Stimulated activated CD4-positive, alpha-beta T cell treated with anti-CD3 and anti-CD28 coated beads, Interleukin-15, amount 100 ng/mL, for 1 hour (primary cell): ENCODE results near the gene PIBF1.
"Not testable (repeated sequence)": the region's sequence is repeated elsewhere in the genome, so short reads cannot be mapped to it uniquely, and the experiment has no call there.

Experiments used
- DNase-seq, 2 donors: peaks; one replicate each; pipeline ENCODE4 v3.0.0-alpha.2; 2020; ENCODE audit warnings: low read depth in 1 of 2, low spot score in 1 of 2

The PIBF1 gene

GRCh38 chr13:72820898-72821279, 39.0 kb downstream of the PIBF1 start:
- no peak for DNase-seq

GRCh38 chr13:72823081-72823480, 41.1 kb downstream of the PIBF1 start:
- DNase-seq = no peak

- no peak for DNase-seq
Observed at GRCh38 chr13:72823724-72824123, 41.8 kb downstream of the PIBF1 start.

DNA sequence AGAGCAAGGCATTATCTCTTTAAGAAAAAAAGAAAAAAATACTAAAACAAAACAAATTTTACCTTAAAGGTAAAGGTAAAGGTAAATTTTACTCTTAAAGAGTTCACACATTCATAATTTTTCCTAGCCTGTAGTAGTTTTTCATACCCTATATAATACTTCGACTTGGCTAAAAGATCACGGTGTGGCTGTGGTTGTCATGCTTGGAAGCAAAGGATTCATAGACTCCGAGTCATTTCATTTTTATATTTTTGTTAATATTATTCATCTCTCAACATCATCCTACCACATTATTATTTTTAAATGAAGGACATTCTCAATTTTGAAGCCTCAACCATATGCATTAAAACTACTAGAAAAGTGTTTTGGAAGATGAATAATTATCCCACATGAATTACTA, 52.7 kb downstream of the PIBF1 start:
- DNase-seq = no peak

- peak in 1 of 2 donors; percentile 21 for DNase-seq
Observed at GRCh38 chr13:72839831-72840426, 58.0 kb downstream of the PIBF1 start.

DNA sequence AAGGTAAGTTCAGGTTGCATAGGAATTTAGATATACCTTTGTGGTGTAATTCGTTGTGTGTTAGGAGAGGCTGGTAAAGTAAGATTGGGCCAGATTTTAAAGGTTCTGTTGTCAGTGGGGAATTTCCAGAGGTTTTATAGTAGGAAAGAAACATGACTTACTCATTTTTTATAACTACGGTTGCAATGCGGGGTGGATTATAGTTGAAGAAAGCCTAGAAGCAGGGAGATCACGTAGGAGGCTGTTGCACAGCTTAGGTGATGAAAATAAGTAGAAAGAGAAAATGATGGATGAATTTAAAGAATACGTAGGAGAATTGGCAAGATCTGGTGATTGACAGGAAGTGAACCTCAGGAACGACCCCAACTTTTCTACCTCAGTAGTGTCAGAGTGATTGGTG, 61.1 kb downstream of the PIBF1 start:
- no peak for DNase-seq

DNA sequence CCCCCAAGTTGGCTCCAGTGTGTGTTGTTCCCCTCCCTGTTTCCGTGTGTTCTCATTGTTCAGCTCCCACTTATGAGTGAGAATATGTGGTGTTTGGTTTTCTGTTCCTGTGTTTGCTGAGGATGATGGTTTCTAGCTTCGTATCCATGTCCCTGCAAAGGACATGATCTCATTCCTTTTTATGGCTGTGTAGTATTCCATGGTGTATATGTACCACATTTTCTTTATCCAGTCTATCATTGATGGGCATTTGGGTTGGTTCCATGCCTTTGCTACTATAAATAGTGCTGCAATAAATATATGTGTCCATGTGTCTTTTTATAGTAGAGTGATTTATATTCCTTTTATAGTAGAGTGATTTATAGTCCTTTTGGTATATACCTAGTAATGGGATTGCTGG, 63.2 kb downstream of the PIBF1 start:
- not testable (repeated sequence) for DNase-seq

GRCh38 chr13:72849571-72849970, 67.6 kb downstream of the PIBF1 start:
- no peak for DNase-seq

- DNase-seq = no peak
Observed at GRCh38 chr13:72850959-72851677, 69.2 kb downstream of the PIBF1 start.

DNA sequence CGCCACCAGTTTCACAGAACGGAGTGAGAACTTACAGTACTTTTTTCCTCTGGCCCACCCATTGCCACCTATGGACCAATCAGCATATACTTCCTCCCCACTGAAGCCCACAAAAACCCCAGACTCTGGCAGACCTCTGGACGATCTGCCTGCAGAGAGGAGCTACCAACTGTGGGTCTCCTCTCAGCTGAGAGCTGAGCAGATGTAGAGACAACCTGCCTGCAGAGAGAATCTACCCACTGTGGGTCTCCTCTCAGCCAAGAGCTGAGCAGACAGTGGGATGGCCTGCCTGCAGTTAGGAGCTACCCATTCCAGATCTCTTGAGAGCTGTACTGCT, 69.7 kb downstream of the PIBF1 start:
- DNase-seq = no peak

DNA sequence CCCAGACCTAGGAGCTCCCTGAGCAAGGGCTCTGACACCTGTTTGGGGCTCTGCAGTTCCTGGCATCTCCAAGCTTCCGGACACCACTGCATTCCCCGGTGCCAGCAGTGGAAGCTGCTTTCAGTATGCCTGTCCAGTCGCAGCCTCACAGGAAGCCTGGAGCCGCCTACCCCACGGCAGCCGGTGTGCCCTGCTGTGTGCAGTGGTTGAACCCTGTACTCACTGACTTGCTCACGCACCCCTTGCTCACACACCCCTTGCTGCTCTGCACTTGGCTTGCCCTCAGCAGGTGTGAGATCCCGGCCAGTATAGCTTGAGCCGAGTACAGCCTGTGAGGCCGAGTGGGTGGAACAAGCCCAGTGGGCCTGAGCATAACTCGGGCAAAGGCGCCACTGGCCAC, 70.3 kb downstream of the PIBF1 start:
- no peak for DNase-seq

GRCh38 chr13:72853000-72853399, 71.1 kb downstream of the PIBF1 start:
- DNase-seq = no peak

DNA sequence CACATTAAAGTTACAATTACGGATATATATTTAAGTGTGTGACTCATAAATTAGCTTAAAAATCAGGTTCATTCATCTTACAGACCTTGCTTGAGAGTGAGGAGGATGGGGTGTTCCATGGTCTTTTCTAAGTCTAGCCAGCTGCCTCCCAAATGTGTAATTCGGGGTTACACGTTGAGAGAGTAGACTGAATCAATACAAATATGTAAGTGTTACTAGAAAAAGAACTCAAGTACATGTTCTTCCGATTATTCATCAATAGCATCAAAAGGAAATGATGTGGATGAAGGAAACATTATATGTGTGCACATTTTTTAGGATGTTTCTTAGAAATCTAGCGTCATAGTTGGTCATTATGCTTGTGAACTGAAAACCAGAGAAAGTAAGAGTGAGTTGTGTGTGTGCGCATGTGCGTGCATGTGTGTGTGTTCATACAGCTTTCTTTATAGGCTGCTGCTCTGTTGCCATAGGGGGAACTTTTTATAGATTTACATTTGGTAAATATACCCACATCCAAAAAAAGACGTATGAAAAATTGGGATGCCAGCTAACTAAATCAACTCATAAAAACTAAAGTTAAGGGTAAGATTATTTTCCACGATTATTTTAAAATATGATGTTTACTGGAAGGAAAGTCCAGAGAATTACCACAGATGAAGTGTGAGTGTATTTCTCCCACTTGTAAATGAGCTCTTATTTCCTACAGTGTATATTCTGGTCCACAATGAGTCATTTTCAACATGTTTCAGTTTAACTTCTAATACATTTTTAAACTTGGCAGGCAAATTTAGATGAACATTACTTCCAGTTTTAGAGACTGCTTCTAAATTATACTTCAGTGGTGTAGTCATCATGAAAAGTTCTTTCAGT, 82.4 kb downstream of the PIBF1 start:
- no peak for DNase-seq

DNA sequence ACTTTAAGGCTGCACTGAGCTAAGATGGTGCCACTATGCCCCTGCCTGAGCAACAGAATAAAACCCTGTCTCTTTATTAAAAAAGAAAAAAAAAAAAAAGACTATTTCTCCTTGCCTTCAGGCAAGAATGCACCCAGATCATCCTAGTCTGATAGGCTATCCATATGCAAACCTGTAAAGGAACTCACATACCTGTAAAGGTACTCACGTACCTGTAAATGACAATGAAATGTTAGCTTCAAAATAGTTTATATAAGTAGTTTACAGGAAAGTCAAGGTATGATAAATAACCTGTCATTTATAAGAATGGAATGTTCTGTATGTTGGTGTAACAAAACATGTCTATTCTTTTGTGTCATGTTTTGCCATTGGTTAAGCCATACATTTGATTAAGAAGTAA, 86.3 kb downstream of the PIBF1 start:
- no peak for DNase-seq

- DNase-seq = no peak
Observed at GRCh38 chr13:72875233-72875632, 93.3 kb downstream of the PIBF1 start.

- DNase-seq = no peak
Observed at GRCh38 chr13:72884101-72884500, 102.2 kb downstream of the PIBF1 start.

DNA sequence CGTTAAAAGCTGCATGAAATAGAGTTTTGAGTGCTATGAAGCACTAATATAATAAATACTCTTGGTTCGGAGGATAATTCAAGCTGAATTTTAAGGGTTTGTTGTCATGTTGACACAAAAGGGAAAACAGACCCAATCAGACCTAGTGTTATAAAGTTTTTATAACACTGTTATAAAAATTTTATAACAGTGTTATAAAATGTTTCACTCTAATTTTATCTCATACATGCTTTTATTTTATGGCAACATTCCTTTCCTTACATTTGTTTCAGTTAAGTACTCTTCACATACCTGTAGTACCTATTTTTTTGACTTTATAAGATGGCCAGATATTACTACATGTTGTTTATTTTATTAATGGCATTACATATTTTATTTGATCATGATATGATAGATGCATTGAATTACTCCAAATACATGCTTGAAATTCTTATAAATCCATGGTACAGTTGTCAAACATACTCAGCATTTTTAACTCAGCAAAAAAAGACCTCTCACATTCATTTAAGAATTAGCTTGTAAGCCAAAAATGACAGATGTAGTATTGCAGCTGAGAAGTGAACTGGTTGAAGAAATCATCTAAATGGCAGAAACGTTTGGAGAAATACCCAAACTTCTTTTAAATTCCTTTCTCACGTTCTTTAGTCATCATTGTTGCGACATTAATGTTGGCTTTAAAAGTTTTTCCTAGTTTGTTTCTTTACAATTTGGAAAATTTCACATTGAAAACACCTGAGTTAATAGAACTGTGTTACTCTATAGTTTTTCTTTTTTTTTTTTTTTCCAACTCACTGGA, 104.5 kb downstream of the PIBF1 start:
- DNase-seq = no peak

- no peak for DNase-seq
Observed at GRCh38 chr13:72889495-72889894, 107.6 kb downstream of the PIBF1 start.

DNA sequence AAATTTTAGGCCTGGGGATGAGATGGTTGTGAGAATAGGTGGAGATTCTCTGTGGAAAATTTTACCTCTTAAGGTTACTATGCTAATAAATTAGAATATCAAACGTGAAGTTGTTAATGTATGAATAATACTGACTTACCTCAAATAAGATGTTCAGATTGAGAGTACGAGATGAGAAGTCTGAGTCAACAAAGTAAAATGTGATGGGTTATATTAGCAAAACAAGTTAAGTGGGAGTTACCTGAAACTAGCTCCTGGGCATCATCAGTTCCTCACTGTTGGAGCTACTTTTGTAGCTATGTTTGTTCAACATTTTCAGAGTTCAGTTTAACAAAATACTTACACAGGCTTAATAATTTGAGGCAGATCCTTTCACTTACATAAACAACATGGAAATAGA, 108.6 kb downstream of the PIBF1 start:
- no peak for DNase-seq

DNA sequence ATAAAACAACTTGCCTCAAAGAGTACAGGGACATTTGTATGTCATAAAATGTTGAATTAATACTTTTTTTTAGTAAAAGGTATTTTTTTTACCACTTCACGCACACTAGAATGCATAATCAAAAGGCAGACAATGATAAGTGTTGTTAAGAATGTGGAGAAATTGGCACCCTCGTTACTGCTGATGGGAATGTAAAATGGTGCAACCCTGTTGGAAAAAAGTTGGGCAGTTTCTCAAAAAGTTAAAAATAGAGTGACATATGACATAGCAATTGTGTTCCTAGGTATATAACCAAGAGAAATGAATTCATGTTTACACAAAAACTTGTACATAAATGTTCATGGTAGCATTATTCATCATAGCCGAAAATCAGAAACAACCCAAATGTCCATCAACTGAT, 109.5 kb downstream of the PIBF1 start:
- DNase-seq = no peak

- no peak for DNase-seq
Observed at GRCh38 chr13:72896869-72897268, 114.9 kb downstream of the PIBF1 start.
